A549 (cell line): ENCODE data around the gene GATB. TPM values are rescaled to one million over a fixed set of nuclear protein-coding genes. Genes with fewer than 3 reads are reported as not detected.

Experiments
- ATAC-seq, 2 experiments: fragments of 200-7000 bp in 1 of 2; fragments of >200 bp in 1 of 2; cut with Nextera tagmentation in 1 of 2; cut with Tn5 transposase in 1 of 2; 3 replicates each; pipeline versions ENCODE4 v1.8.0 to v1.9.1; 2018 to 2020; ENCODE audit warnings: mild to moderate bottlenecking in 1 of 2, moderate library complexity in 1 of 2
- CTCF ChIA-PET: fragments of 300-600 bp; sonication (Branson Sonifier 250); formaldehyde crosslinking; extraction: SDS; loops from one replicate; lab custom pipeline; 2021; ENCODE audit warnings: antibody characterized with exemption, inconsistent platforms; lab: Yijun Ruan, JAX
- POLR2A ChIA-PET: fragments of 350-600 bp; formaldehyde crosslinking; extraction: SDS; loops from one replicate; lab custom pipeline; 2021; ENCODE audit warnings: antibody characterized with exemption, inconsistent platforms; lab: Yijun Ruan, JAX
- DNase-seq, 2 experiments: peaks; one replicate each; pipeline versions ENCODE4 v3.0.0 to v3.0.0-alpha.2; 2011 to 2016; ENCODE audit warnings: low read depth in 1 of 2, low spot score in 1 of 2
- FAIRE-seq: peaks from 2 replicates; lab custom pipeline; 2011; peaks lifted over from hg19 to GRCh38; lab: Jason Lieb, UNC
- H3K27ac ChIP-seq, 2 experiments: fragments of >200 bp; sonication (Bioruptor Twin); formaldehyde crosslinking; 3 replicates each; pipeline ENCODE4 v1.5.1; 2016 to 2017
- H3K4me1 ChIP-seq: fragments of >200 bp; sonication (Bioruptor Twin); formaldehyde crosslinking; 3 replicates; pipeline ENCODE4 v1.6.1; 2016
- H3K4me2 ChIP-seq: fragments of >200 bp; sonication (Bioruptor Twin); formaldehyde crosslinking; 3 replicates; pipeline ENCODE4 v1.6.1; 2016
- H3K4me3 ChIP-seq: fragments of >200 bp; sonication (Bioruptor Twin); formaldehyde crosslinking; 3 replicates; pipeline ENCODE4 v1.5.1; 2016
- H3K9me3 ChIP-seq: fragments of >200 bp; sonication (Bioruptor Twin); formaldehyde crosslinking; 3 replicates; pipeline ENCODE4 v1.6.1; 2016
- CBX8 ChIP-seq: fragments of 200-600 bp; sonication (generic); IDR thresholded peaks from 2 replicates; pipeline ENCODE4 v1.6.1; 2016
- EHF ChIP-seq: fragments of 250-450 bp; sonication (Bioruptor Pico); IDR thresholded peaks from 2 replicates; pipeline ENCODE4 v1.5.0; 2020; ENCODE audit warnings: mild to moderate bottlenecking
- ESRRA ChIP-seq: fragments of 150-350 bp; IDR thresholded peaks from 2 replicates; pipeline ENCODE4 v1.6.1; 2014; ENCODE audit warnings: mild to moderate bottlenecking, low read length, borderline replicate concordance
- FOSB ChIP-seq: fragments of 250-450 bp; sonication (Bioruptor Pico); IDR thresholded peaks from 2 replicates; pipeline ENCODE4 v1.5.0; 2020; ENCODE audit warnings: mild to moderate bottlenecking, moderate library complexity
- FOSL2 ChIP-seq, 2 experiments: fragments of 450-650 bp in 1 of 2; fragments of >200 bp in 1 of 2; sonication (Bioruptor Twin) in 1 of 2; formaldehyde crosslinking; IDR thresholded peaks; 2 replicates each; pipeline versions ENCODE4 v1.5.0 to v1.6.1; 2016 to 2020; ENCODE audit warnings: mild to moderate bottlenecking in 1 of 2, moderate library complexity in 1 of 2
- GATA3 ChIP-seq: IDR thresholded peaks from 2 replicates; pipeline ENCODE4 v1.6.1; 2012; ENCODE audit warnings: borderline replicate concordance
- HDAC2 ChIP-seq: fragments of 200-600 bp; sonication (generic); IDR thresholded peaks from 2 replicates; pipeline ENCODE4 v1.6.1; 2016
- HOXB13 ChIP-seq: fragments of 250-450 bp; sonication (Bioruptor Pico); IDR thresholded peaks from 2 replicates; pipeline ENCODE4 v1.5.0; 2020; ENCODE audit warnings: low read depth, mild to moderate bottlenecking, moderate library complexity
- KDM1A ChIP-seq: fragments of 200-600 bp; sonication (generic); IDR thresholded peaks from 2 replicates; pipeline ENCODE4 v1.6.1; 2016; ENCODE audit warnings: low read depth, mild to moderate bottlenecking
- MAZ ChIP-seq: fragments of 150-350 bp; IDR thresholded peaks from 2 replicates; pipeline ENCODE4 v1.6.1; 2014; ENCODE audit warnings: antibody characterized with exemption, low read depth, low read length, borderline replicate concordance
- NFE2L2 ChIP-seq: fragments of 150-350 bp; conservative IDR thresholded peaks from 2 replicates; pipeline ENCODE4 v1.6.1; 2014; ENCODE audit warnings: low read length
- NPAS2 ChIP-seq: fragments of 250-450 bp; sonication (Bioruptor Pico); IDR thresholded peaks from 2 replicates; pipeline ENCODE4 v1.8.0; 2022; ENCODE audit warnings: mild to moderate bottlenecking, moderate library complexity, borderline replicate concordance
- POLR2AphosphoS2 ChIP-seq: conservative IDR thresholded peaks from 2 replicates; pipeline ENCODE4 v1.6.1; 2012; ENCODE audit warnings: low read length, improper control_type of control experiment, inconsistent platforms
- RFX5 ChIP-seq: fragments of 450-650 bp; IDR thresholded peaks from 2 replicates; pipeline ENCODE4 v1.7.1; 2014; ENCODE audit warnings: antibody characterized with exemption, mild to moderate bottlenecking, moderate library complexity
- TP53 ChIP-seq: fragments of 250-450 bp; sonication (Bioruptor Pico); IDR thresholded peaks from 2 replicates; pipeline ENCODE4 v1.5.0; 2021; ENCODE audit warnings: mild to moderate bottlenecking, moderate library complexity
- ZNF302 ChIP-seq: fragments of 250-450 bp; sonication (Bioruptor Pico); IDR thresholded peaks from 2 replicates; pipeline ENCODE4 v1.9.0; 2021; ENCODE audit warnings: inconsistent platforms, mild to moderate bottlenecking, moderate library complexity
- WGBS: methylation state at CpG from one replicate; pipeline ENCODE4 v1.1.6; 2017; ENCODE audit errors: missing lambda C conversion rate; 5-methylcytosine and 5-hydroxymethylcytosine counted together
- polyA plus RNA-seq, 4 experiments: library from polyadenylated mRNA; depleted of rRNA in 3 of 4; stranded (reverse); fragments of >200 nt; fragmentation: RNase III in 1 of 4; extraction: RNeasy Plus Mini Kit Qiagen cat#74134 plus additional on column Dnase treatment in 1 of 4; gene quantifications; 2 replicates in 3 of 4; 3 replicates in 1 of 4; pipeline ENCODE4 v1.2.3, GENCODE V29; 2011 to 2017
- TF ChIP-seq, protein P1 (sequence below): fragments of >200 bp; sonication (Bioruptor Twin); formaldehyde crosslinking; IDR thresholded peaks from 2 replicates; pipeline ENCODE4 v1.6.1; 2016
- TF ChIP-seq, protein P2 (sequence below): fragments of >200 bp; sonication (Bioruptor Twin); formaldehyde crosslinking; IDR thresholded peaks from 3 replicates; pipeline ENCODE4 v1.6.1; 2016
- TF ChIP-seq, protein P3 (sequence below): fragments of 450-650 bp; IDR thresholded peaks from 2 replicates; pipeline ENCODE4 v1.6.1; 2014; ENCODE audit warnings: antibody characterized with exemption
- TF ChIP-seq, protein P4 (sequence below): fragments of 200-600 bp; sonication (generic); IDR thresholded peaks from 2 replicates; pipeline ENCODE4 v1.6.1; 2016; ENCODE audit warnings: antibody characterized with exemption, mild to moderate bottlenecking, moderate library complexity
- TF ChIP-seq, protein P5 (sequence below): IDR thresholded peaks from 2 replicates; pipeline ENCODE4 v1.6.1; 2012
- TF ChIP-seq, protein P6 (sequence below): fragments of >200 bp; sonication (Bioruptor Twin); formaldehyde crosslinking; IDR thresholded peaks from 3 replicates; pipeline ENCODE4 v1.5.1; 2016
- TF ChIP-seq, protein P7 (sequence below): fragments of 150-350 bp; IDR thresholded peaks from 2 replicates; pipeline ENCODE4 v1.6.1; 2014; ENCODE audit warnings: low read depth, mild to moderate bottlenecking, low read length

Gene GATB
- polyA plus RNA-seq, 2 of the 4 experiments (the other 2 are of a cell fraction) = 12.1 to 17.8 TPM

DNA sequence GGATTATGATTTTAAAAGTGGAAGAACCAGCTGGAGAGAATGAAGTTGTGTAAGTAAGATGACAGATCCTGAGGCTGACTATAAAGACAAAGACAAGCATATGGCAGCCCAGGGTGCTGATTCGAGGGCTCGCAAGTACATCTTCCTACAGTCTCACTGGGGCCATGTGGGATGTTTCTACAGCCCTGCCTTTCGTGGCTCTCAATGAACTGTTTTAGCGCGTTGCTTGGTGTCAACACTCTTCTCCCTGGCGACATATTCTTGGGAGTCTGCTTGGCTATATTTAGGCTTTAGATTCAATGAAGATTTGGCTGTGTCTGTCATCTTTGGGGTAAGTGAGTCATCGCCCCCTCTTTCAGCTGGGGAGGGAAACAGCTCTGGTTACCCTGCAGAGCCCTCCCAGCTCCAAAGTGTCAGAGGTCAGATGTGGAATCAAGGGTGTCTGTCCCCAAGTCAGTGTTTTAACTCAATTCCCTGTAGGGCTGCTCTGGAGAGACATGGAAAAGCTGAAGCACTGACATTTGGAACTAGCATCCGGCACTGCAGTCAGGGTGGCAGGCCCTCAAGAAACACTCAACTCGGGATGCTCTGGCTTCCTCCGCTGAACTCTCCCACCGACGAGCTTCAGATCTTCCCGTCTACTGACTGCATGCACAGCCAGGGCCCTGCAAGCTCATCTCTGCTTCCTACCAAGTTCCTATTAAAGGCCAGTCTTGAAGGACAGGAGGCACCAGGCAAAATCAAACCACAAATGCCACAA lies 65.7 kb downstream of the GATB start:
- H3K4me1 ChIP-seq = no peaks in the 10 kb centered on the region
- no peak for DNase-seq
- ChIA-PET POLR2A (no interaction called here), CTCF (no interaction called here)
- ATAC-seq = no peak
- H3K4me2 ChIP-seq = no peak overlapping the region
- H3K27ac ChIP-seq = no peak overlapping the region
- 87% methylated on average over 13 of the region's 13 CpGs for WGBS
- no peak for FAIRE-seq
- H3K4me3 ChIP-seq = no peak overlapping the region
- no peaks in the 10 kb centered on the region for H3K9me3 ChIP-seq
- no peak for TF ChIP-seq HOXB13 (CRISPR knock-in tag)
- TF ChIP-seq, protein P1, sequence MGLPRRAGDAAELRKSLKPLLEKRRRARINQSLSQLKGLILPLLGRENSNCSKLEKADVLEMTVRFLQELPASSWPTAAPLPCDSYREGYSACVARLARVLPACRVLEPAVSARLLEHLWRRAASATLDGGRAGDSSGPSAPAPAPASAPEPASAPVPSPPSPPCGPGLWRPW = no peak
- TF ChIP-seq CBX8 = no peak
- TF ChIP-seq ZNF302 (CRISPR knock-in tag) = no peak
- TF ChIP-seq RFX5 = no peak
- TF ChIP-seq FOSB = no peak
- no peak for TF ChIP-seq EHF (CRISPR knock-in tag)
- TF ChIP-seq FOSL2 (IDR thresholded peaks at IDR 0.05) = no peak
- no peak for TF ChIP-seq FOSL2 (CRISPR knock-in tag; IDR thresholded peaks at IDR 0.05)
- no peak for TF ChIP-seq TP53
- no peak for TF ChIP-seq GATA3
- TF ChIP-seq NPAS2 (CRISPR knock-in tag) = no peak
- TF ChIP-seq, protein P2, sequence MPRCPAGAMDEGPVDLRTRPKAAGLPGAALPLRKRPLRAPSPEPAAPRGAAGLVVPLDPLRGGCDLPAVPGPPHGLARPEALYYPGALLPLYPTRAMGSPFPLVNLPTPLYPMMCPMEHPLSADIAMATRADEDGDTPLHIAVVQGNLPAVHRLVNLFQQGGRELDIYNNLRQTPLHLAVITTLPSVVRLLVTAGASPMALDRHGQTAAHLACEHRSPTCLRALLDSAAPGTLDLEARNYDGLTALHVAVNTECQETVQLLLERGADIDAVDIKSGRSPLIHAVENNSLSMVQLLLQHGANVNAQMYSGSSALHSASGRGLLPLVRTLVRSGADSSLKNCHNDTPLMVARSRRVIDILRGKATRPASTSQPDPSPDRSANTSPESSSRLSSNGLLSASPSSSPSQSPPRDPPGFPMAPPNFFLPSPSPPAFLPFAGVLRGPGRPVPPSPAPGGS = no peak
- TF ChIP-seq, protein P3, sequence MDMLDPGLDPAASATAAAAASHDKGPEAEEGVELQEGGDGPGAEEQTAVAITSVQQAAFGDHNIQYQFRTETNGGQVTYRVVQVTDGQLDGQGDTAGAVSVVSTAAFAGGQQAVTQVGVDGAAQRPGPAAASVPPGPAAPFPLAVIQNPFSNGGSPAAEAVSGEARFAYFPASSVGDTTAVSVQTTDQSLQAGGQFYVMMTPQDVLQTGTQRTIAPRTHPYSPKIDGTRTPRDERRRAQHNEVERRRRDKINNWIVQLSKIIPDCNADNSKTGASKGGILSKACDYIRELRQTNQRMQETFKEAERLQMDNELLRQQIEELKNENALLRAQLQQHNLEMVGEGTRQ = no peak

DNA sequence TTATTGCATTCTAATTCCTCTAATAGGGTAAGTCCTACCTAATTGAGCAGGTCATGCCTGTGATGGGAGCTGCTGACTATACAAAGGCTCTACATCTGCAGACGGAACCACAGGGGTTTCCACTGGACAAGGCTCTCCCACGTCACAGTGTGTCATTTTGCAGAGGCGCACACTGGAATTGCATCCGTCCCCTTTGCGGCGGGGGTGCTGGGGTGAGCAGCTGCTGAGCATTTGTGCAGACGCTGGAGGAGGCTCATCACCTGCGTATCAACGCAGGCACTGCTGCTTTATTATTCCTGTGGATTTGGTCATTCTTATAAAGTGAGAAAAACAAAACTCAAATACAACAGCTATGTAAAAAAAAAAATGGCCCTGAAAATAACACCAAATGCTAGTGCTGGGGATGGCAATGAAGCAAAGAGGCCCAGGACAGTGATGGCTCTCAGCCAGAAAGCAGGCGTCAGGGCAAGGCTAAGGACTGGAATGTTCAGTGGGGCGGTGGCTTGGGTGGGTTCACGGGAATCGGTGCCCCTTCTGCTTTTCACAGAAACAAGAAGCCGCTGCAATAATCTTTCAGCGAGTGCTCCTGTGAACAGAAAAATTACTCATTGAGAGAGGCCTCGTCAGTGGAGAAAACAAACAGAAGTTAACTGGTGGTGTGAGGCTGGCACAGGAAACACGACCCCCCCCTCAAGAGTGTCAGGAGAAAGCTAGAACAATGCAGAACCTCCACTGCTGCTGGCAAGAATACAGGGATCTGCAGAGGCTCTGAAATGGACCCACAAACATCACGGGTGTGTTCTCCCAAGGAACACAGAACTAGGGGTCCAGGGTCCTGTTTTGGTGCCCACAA lies 67.8 kb downstream of the GATB start:
- Histone ChIP-seq H3K4me2 (no peak overlapping the region), H3K4me1 (no peaks in the 10 kb centered on the region)
- ChIA-PET POLR2A (no interaction called here), CTCF (no interaction called here)
- TF ChIP-seq, protein P4, sequence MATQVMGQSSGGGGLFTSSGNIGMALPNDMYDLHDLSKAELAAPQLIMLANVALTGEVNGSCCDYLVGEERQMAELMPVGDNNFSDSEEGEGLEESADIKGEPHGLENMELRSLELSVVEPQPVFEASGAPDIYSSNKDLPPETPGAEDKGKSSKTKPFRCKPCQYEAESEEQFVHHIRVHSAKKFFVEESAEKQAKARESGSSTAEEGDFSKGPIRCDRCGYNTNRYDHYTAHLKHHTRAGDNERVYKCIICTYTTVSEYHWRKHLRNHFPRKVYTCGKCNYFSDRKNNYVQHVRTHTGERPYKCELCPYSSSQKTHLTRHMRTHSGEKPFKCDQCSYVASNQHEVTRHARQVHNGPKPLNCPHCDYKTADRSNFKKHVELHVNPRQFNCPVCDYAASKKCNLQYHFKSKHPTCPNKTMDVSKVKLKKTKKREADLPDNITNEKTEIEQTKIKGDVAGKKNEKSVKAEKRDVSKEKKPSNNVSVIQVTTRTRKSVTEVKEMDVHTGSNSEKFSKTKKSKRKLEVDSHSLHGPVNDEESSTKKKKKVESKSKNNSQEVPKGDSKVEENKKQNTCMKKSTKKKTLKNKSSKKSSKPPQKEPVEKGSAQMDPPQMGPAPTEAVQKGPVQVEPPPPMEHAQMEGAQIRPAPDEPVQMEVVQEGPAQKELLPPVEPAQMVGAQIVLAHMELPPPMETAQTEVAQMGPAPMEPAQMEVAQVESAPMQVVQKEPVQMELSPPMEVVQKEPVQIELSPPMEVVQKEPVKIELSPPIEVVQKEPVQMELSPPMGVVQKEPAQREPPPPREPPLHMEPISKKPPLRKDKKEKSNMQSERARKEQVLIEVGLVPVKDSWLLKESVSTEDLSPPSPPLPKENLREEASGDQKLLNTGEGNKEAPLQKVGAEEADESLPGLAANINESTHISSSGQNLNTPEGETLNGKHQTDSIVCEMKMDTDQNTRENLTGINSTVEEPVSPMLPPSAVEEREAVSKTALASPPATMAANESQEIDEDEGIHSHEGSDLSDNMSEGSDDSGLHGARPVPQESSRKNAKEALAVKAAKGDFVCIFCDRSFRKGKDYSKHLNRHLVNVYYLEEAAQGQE = no peak
- TF ChIP-seq, protein P5, sequence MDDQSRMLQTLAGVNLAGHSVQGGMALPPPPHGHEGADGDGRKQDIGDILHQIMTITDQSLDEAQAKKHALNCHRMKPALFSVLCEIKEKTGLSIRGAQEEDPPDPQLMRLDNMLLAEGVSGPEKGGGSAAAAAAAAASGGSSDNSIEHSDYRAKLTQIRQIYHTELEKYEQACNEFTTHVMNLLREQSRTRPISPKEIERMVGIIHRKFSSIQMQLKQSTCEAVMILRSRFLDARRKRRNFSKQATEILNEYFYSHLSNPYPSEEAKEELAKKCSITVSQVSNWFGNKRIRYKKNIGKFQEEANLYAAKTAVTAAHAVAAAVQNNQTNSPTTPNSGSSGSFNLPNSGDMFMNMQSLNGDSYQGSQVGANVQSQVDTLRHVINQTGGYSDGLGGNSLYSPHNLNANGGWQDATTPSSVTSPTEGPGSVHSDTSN = no peak
- TF ChIP-seq ZNF302 (CRISPR knock-in tag) (no peak), KDM1A (no peak), GATA3 (no peak), POLR2AphosphoS2 (no peak), NFE2L2 (no peak), ESRRA (no peak), TP53 (no peak), MAZ (no peak), HDAC2 (no peak)
- TF ChIP-seq, protein P6, sequence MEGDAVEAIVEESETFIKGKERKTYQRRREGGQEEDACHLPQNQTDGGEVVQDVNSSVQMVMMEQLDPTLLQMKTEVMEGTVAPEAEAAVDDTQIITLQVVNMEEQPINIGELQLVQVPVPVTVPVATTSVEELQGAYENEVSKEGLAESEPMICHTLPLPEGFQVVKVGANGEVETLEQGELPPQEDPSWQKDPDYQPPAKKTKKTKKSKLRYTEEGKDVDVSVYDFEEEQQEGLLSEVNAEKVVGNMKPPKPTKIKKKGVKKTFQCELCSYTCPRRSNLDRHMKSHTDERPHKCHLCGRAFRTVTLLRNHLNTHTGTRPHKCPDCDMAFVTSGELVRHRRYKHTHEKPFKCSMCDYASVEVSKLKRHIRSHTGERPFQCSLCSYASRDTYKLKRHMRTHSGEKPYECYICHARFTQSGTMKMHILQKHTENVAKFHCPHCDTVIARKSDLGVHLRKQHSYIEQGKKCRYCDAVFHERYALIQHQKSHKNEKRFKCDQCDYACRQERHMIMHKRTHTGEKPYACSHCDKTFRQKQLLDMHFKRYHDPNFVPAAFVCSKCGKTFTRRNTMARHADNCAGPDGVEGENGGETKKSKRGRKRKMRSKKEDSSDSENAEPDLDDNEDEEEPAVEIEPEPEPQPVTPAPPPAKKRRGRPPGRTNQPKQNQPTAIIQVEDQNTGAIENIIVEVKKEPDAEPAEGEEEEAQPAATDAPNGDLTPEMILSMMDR = no peak
- TF ChIP-seq, protein P1 = no peak
- TF ChIP-seq, protein P7, sequence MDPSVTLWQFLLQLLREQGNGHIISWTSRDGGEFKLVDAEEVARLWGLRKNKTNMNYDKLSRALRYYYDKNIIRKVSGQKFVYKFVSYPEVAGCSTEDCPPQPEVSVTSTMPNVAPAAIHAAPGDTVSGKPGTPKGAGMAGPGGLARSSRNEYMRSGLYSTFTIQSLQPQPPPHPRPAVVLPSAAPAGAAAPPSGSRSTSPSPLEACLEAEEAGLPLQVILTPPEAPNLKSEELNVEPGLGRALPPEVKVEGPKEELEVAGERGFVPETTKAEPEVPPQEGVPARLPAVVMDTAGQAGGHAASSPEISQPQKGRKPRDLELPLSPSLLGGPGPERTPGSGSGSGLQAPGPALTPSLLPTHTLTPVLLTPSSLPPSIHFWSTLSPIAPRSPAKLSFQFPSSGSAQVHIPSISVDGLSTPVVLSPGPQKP = no peak
- TF ChIP-seq, all 56 proteins: peak for 0
- H3K4me3 ChIP-seq = no peak overlapping the region
- no peak overlapping the region for H3K27ac ChIP-seq
- H3K9me3 ChIP-seq = no peaks in the 10 kb centered on the region
- DNase-seq (no peak), ATAC-seq (no peak), FAIRE-seq (no peak)
- 82% methylated on average over 14 of the region's 18 CpGs for WGBS
